Nephron (organoid): ENCODE measurements around the gene TTC13.

Experiments used
- H3K27ac Mint-ChIP-seq, 3 experiments: 2 replicates each; pipeline ENCODE4 v1.8.0; 2020; ENCODE audit warnings: mixed read lengths in 3 of 3, mild to moderate bottlenecking in 2 of 3, moderate library complexity in 1 of 3
- H3K27me3 Mint-ChIP-seq: 2 replicates; pipeline ENCODE4 v1.8.0; 2021; ENCODE audit warnings: low read depth, mild to moderate bottlenecking, moderate library complexity, mixed read lengths
- H3K36me3 Mint-ChIP-seq: 2 replicates; pipeline ENCODE4 v1.8.0; 2020; ENCODE audit warnings: low read depth, mixed read lengths
- H3K4me1 Mint-ChIP-seq: 2 replicates; pipeline ENCODE4 v1.8.0; 2020; ENCODE audit warnings: mixed read lengths
- H3K4me3 Mint-ChIP-seq, 3 experiments: 2 replicates each; pipeline ENCODE4 v1.8.0; 2020; ENCODE audit warnings: mild to moderate bottlenecking in 3 of 3, mixed read lengths in 3 of 3, moderate library complexity in 2 of 3
- H3K9me3 Mint-ChIP-seq: 2 replicates; pipeline ENCODE4 v1.8.0; 2020; ENCODE audit warnings: mixed read lengths
- CTCF ChIP-seq, 3 experiments: fragments of 200-600 bp; sonication (generic); IDR thresholded peaks; one replicate each; pipeline ENCODE4 v1.5.0; 2021; ENCODE audit warnings: antibody characterized with exemption in 3 of 3; ENCODE audit not compliant: unreplicated experiment in 3 of 3

TTC13 gene

GRCh38 chr1:230938924-230939368 is 39.7 kb downstream of the TTC13 start:
- TF ChIP-seq CTCF (IDR thresholded peaks at IDR 0.05; ENCODE audit: unreplicated experiment in 3 of 3) = no peak
- H3K4me1 Mint-ChIP-seq = peaks cover 21% of the 10 kb centered on the region
- H3K36me3 Mint-ChIP-seq = peaks cover 5% of the 10 kb centered on the region

GRCh38 chr1:230937371-230937770 is 41.3 kb downstream of the TTC13 start:
- Mint-ChIP-seq H3K36me3 (peaks cover 11% of the 10 kb centered on the region), H3K4me3 (no peak overlapping the region), H3K27me3 (no peaks in the 10 kb centered on the region), H3K9me3 (no peaks in the 10 kb centered on the region), H3K27ac (peak overlapping the region; percentile 25 to 80 (median 28)), H3K4me1 (peaks cover 21% of the 10 kb centered on the region)
- TF ChIP-seq CTCF (IDR thresholded peaks at IDR 0.05; ENCODE audit: unreplicated experiment in 3 of 3) = no peak

More at GRCh38 chr1:230938924-230939368, 39.7 kb downstream of the TTC13 start:
- H3K27me3 Mint-ChIP-seq = no peaks in the 10 kb centered on the region
- H3K4me3 Mint-ChIP-seq = no peak overlapping the region
- H3K9me3 Mint-ChIP-seq = no peaks in the 10 kb centered on the region
- peak overlapping the region; percentile 50 to 80 (median 75) for H3K27ac Mint-ChIP-seq

GRCh38 chr1:230936475-230936874 is 42.2 kb downstream of the TTC13 start:
- Mint-ChIP-seq H3K4me3 (no peak overlapping the region), H3K36me3 (peaks cover 13% of the 10 kb centered on the region), H3K4me1 (peaks cover 21% of the 10 kb centered on the region), H3K9me3 (no peaks in the 10 kb centered on the region), H3K27me3 (no peaks in the 10 kb centered on the region), H3K27ac (peak overlapping the region in 2 of 3 experiments; percentile 14 to 80)
- no peak for TF ChIP-seq CTCF (IDR thresholded peaks at IDR 0.05; ENCODE audit: unreplicated experiment in 3 of 3)

- Mint-ChIP-seq H3K4me3 (no peak overlapping the region), H3K27me3 (no peaks in the 10 kb centered on the region), H3K4me1 (peaks cover 21% of the 10 kb centered on the region), H3K9me3 (no peaks in the 10 kb centered on the region), H3K36me3 (peaks cover 14% of the 10 kb centered on the region), H3K27ac (no peak overlapping the region)
- TF ChIP-seq CTCF (IDR thresholded peaks at IDR 0.05; ENCODE audit: unreplicated experiment in 3 of 3) = no peak
These were observed 42.8 kb downstream of the TTC13 start for GRCh38 chr1:230935852-230936251.

GRCh38 chr1:230930986-230931385 is 47.7 kb downstream of the TTC13 start:
- Mint-ChIP-seq H3K4me1 (no peaks in the 10 kb centered on the region), H3K27ac (no peak overlapping the region), H3K9me3 (peaks cover 11% of the 10 kb centered on the region), H3K27me3 (no peaks in the 10 kb centered on the region), H3K36me3 (peaks cover 40% of the 10 kb centered on the region), H3K4me3 (no peak overlapping the region)
- no peak for TF ChIP-seq CTCF (IDR thresholded peaks at IDR 0.05; ENCODE audit: unreplicated experiment in 3 of 3)

- no peak overlapping the region for H3K27ac Mint-ChIP-seq
- no peak overlapping the region for H3K4me3 Mint-ChIP-seq
- H3K4me1 Mint-ChIP-seq = no peaks in the 10 kb centered on the region
- peaks cover 56% of the 10 kb centered on the region for H3K36me3 Mint-ChIP-seq
- H3K9me3 Mint-ChIP-seq = peaks cover 11% of the 10 kb centered on the region
- no peaks in the 10 kb centered on the region for H3K27me3 Mint-ChIP-seq
- TF ChIP-seq CTCF (IDR thresholded peaks at IDR 0.05; ENCODE audit: unreplicated experiment in 3 of 3) = no peak
These were observed 52.5 kb downstream of the TTC13 start for GRCh38 chr1:230926182-230926581.
